NB4 (cell line): ENCODE data around the gene CRB3.

Experiments used
- DNase-seq: peaks from one replicate; pipeline ENCODE4 v3.0.0; 2010; ENCODE audit warnings: low read depth
- H3K4me3 ChIP-seq: one replicate; pipeline ENCODE4 v1.5.1; 2011; ENCODE audit warnings: mild to moderate bottlenecking, low read depth, low read length, moderate library complexity
- CTCF ChIP-seq: IDR thresholded peaks from one replicate; pipeline ENCODE4 v1.5.1; 2012; ENCODE audit warnings: low read depth, low read length
- MAX ChIP-seq: IDR thresholded peaks from 2 replicates; pipeline ENCODE4 v1.6.1; 2011; ENCODE audit warnings: low read depth, low read length
- MYC ChIP-seq: IDR thresholded peaks from 2 replicates; pipeline ENCODE4 v1.6.1; 2011; ENCODE audit warnings: low read depth, low read length
- POLR2A ChIP-seq: IDR thresholded peaks from 2 replicates; pipeline ENCODE4 v1.6.1; 2011; ENCODE audit warnings: mild to moderate bottlenecking; ENCODE audit not compliant: insufficient read length; ENCODE audit errors: extremely low read depth

Gene CRB3

GRCh38 chr19:6433165-6433564 is 30.9 kb upstream of the CRB3 start:
- no peak for TF ChIP-seq MYC
- no peak for TF ChIP-seq POLR2A
- TF ChIP-seq MAX, result no peak
- no peak for TF ChIP-seq CTCF
- H3K4me3 ChIP-seq, result no peak overlapping the region
- no peak for DNase-seq

- no peak for TF ChIP-seq CTCF
- TF ChIP-seq MAX, result no peak
- no peak for TF ChIP-seq POLR2A
- no peak for TF ChIP-seq MYC
- no peak within 1 kb of the TSS for H3K4me3 ChIP-seq
- DNase-seq, result no peak
These were observed 30.4 kb upstream of the CRB3 start, which contains the start of gene SLC25A41 for GRCh38 chr19:6433663-6434062. Gene SLC25A41 (minus strand): TSS chr19:6433763. CDS start chr19:6433693, 70 bp downstream.

GRCh38 chr19:6439743-6440142 is 24.3 kb upstream of the CRB3 start:
- no peak for DNase-seq
- no peak overlapping the region for H3K4me3 ChIP-seq
- TF ChIP-seq MYC (no peak), POLR2A (no peak)

- H3K4me3 ChIP-seq, result no peak overlapping the region
- no peak for DNase-seq
- TF ChIP-seq MAX (no peak), CTCF (no peak), POLR2A (no peak), MYC (no peak)
These were observed 23.2 kb upstream of the CRB3 start for GRCh38 chr19:6440905-6441304.

GRCh38 chr19:6442087-6442688 is 21.9 kb upstream of the CRB3 start:
- no peak for TF ChIP-seq MYC
- TF ChIP-seq MAX, result no peak
- no peak for TF ChIP-seq CTCF
- no peak for TF ChIP-seq POLR2A
- no peak for DNase-seq
- H3K4me3 ChIP-seq, result no peak overlapping the region

GRCh38 chr19:6443986-6444385 is 20.1 kb upstream of the CRB3 start:
- no peak for DNase-seq
- TF ChIP-seq MYC, result no peak
- no peak for TF ChIP-seq POLR2A
- no peak for TF ChIP-seq CTCF
- TF ChIP-seq MAX, result no peak
- H3K4me3 ChIP-seq, result no peak overlapping the region
